ENCODE results near the gene SFTA2. TPM values are rescaled to one million over a fixed set of nuclear protein-coding genes. Genes with fewer than 3 reads are reported as not detected.

SFTA2 gene
- total RNA-seq, 1 experiment from 2014 or later = not detected

DNA sequence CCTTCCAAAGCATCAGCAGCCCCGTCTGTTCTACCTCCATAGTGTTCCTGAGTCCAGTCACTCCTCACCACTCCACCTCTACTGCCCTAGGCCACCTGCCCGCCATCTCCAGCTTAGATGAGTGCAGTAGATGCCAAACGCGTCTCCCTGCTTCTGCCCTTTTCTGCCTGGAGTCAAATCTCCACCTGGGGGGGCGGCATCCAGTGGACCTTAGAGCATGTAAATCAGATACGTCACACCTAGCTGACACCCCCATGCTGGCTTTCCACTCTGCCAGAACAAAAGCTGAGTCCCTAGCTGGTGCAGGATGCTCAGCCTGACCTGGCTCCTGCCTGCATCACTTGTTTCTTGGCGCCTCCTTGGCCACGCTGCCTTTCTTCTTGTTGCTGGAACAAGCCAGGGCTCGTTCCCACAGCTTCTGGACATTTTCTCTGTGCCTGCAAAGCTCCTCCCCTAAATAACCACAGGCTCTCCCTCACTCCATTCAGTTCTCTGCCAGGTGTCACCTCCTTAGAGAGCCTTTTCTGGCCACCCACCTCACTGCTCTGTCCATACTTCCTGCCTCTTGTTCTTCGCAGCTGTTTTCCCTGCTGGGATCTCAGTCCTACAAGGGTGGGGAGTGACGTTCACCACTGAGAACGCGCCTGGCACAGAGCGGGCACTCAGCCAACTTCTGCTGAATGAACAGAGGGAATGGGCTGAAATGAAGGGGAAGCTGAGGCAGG is 41.9 kb downstream of the SFTA2 start:
- no peak overlapping the region for H3K14ac ChIP-seq (ENCODE audit: insufficient read depth, low read length)
- peaks cover 7% of the 10 kb centered on the region for H3K79me1 ChIP-seq (ENCODE audit: insufficient read depth, low read depth, low read length, poor library complexity, severe bottlenecking)
- Mint-ChIP-seq H3K27me3 (ENCODE audit: low read depth) (no peaks in the 10 kb centered on the region; the same call in 1 of the 2 replicates), H3K27ac (peak overlapping the region in 2 of 3 experiments; percentile 71 to 88; a peak in 4 of 7 replicates), H3K36me3 (ENCODE audit: insufficient read depth in 1 of 3, low read depth in 3 of 3) (peaks cover 35 to 75% (median 71%) of the 10 kb centered on the region in 3 experiments), H3K9me3 (no peaks in the 10 kb centered on the region), H3K4me1 (peaks cover 47 to 51% of the 10 kb centered on the region in 2 experiments), H3K4me3 (peak overlapping the region in 1 of 2 experiments; percentile 15; a peak in 3 of 5 replicates)
- H3T11ph ChIP-seq (ENCODE audit: low read length) = no peak overlapping the region
- no peak overlapping the region for H2BK120ac ChIP-seq (ENCODE audit: low read depth, low read length, poor library complexity, severe bottlenecking)
- H3K27me3 ChIP-seq (ENCODE audit: insufficient read depth, low read length) = no peaks in the 10 kb centered on the region
- no peak overlapping the region for H3K18ac ChIP-seq (ENCODE audit: insufficient read length, low read depth, low read length)
- no peak overlapping the region for H2BK12ac ChIP-seq (ENCODE audit: insufficient read length, low read depth, low read length)
- no peak overlapping the region for H3K56ac ChIP-seq (ENCODE audit: insufficient read length, low read depth, low read length)
- no peak overlapping the region for H3K27ac ChIP-seq (ENCODE audit: insufficient read length, low read depth, low read length)
- peak; percentile 29 for DNase-seq
- peaks cover 4% of the 10 kb centered on the region; the same call in 1 of the 2 replicates for H3K4me1 ChIP-seq (ENCODE audit: insufficient read depth, low read length)
- H3K9ac ChIP-seq (ENCODE audit: extremely low read depth, insufficient read length, low read length) = no peak overlapping the region
- H3K23ac ChIP-seq (ENCODE audit: insufficient read length, low read depth, low read length) = no peak overlapping the region
- no peak overlapping the region for H2AFZ ChIP-seq (ENCODE audit: low read length)
- peaks cover 13% of the 10 kb centered on the region; the same call in 1 of the 2 replicates for H3K79me2 ChIP-seq (ENCODE audit: insufficient read depth, low read length)
- no peaks in the 10 kb centered on the region for H4K20me1 ChIP-seq (ENCODE audit: control insufficient read depth, insufficient read depth, insufficient read length)
- H3K4me2 ChIP-seq (ENCODE audit: insufficient read depth, insufficient read length, low read length) = no peak overlapping the region
- H2BK20ac ChIP-seq (ENCODE audit: low read depth, low read length, poor library complexity, severe bottlenecking) = no peak overlapping the region
- H2AK5ac ChIP-seq (ENCODE audit: insufficient read length, low read length) = no peak overlapping the region
- no CpG with 5 or more reads among the region's 14 CpGs for WGBS (ENCODE audit: extremely low coverage, insufficient read length, low lambda C conversion rate)
- no peak overlapping the region for H4K91ac ChIP-seq (ENCODE audit: insufficient read length, low read depth, low read length)
- H4K8ac ChIP-seq (replicated peaks; ENCODE audit: insufficient read length, low read depth, low read length) = no peak overlapping the region
- H2BK5ac ChIP-seq (ENCODE audit: insufficient read length, low read length) = no peak overlapping the region
- no peak overlapping the region for H4K5ac ChIP-seq (ENCODE audit: insufficient read length, low read depth, low read length)
- no peaks in the 10 kb centered on the region for H3K9me3 ChIP-seq (ENCODE audit: control insufficient read depth, low read depth, low read length)
- no peak overlapping the region for H3K4ac ChIP-seq (ENCODE audit: low read depth, low read length)
- no peak overlapping the region for H2BK15ac ChIP-seq (ENCODE audit: low read depth, low read length)
- peaks cover 4% of the 10 kb centered on the region for H3K23me2 ChIP-seq (ENCODE audit: insufficient read length, low read depth, low read length, poor library complexity, severe bottlenecking)
- TF ChIP-seq, protein P1, sequence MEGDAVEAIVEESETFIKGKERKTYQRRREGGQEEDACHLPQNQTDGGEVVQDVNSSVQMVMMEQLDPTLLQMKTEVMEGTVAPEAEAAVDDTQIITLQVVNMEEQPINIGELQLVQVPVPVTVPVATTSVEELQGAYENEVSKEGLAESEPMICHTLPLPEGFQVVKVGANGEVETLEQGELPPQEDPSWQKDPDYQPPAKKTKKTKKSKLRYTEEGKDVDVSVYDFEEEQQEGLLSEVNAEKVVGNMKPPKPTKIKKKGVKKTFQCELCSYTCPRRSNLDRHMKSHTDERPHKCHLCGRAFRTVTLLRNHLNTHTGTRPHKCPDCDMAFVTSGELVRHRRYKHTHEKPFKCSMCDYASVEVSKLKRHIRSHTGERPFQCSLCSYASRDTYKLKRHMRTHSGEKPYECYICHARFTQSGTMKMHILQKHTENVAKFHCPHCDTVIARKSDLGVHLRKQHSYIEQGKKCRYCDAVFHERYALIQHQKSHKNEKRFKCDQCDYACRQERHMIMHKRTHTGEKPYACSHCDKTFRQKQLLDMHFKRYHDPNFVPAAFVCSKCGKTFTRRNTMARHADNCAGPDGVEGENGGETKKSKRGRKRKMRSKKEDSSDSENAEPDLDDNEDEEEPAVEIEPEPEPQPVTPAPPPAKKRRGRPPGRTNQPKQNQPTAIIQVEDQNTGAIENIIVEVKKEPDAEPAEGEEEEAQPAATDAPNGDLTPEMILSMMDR (conservative IDR thresholded peaks at IDR 0.05) = no peak

All from H9 (cell line).